Lower lobe of right lung (tissue), 2 donors: ENCODE results near the gene MGAT5. TPM values are rescaled to one million over a fixed set of nuclear protein-coding genes. Genes with fewer than 3 reads are reported as not detected.
A peak's percentile ranks its signal among the peaks of the same experiment; 100 is the strongest.

Source experiments
- ATAC-seq, 2 donors: fragments of 200-7000 bp; cut with Tn5 transposase; one replicate each; pipeline ENCODE4 v1.9.1; 2020 to 2022; ENCODE audit warnings: mild to moderate bottlenecking in 2 of 2, moderate library complexity in 2 of 2
- DNase-seq: peaks from one replicate; pipeline ENCODE4 v3.0.0-alpha.2; 2020
- H3K27ac ChIP-seq: fragments of 200-600 bp; one replicate; pipeline ENCODE4 v1.8.0; 2022
- H3K27me3 ChIP-seq: fragments of 200-600 bp; one replicate; pipeline ENCODE4 v1.8.0; 2022; ENCODE audit warnings: low read depth
- H3K36me3 ChIP-seq: fragments of 200-600 bp; one replicate; pipeline ENCODE4 v1.8.0; 2022; ENCODE audit warnings: mild to moderate bottlenecking
- H3K4me1 ChIP-seq: fragments of 200-600 bp; one replicate; pipeline ENCODE4 v1.8.0; 2022
- H3K4me3 ChIP-seq: fragments of 200-600 bp; one replicate; pipeline ENCODE4 v1.8.0; 2022; ENCODE audit warnings: mild to moderate bottlenecking
- H3K9me3 ChIP-seq: fragments of 200-600 bp; one replicate; pipeline ENCODE4 v1.8.0; 2022
- intact Hi-C: fragments of 100-400 bp; cut with DNase I; formaldehyde crosslinking; loops from one replicate; pipeline ENCODE4 v1.11.0; 2022
- total RNA-seq: library from RNA; stranded (reverse); fragmentation: NEBNext Ultra II Directional; extraction: Animal tissue kit (Norgen Biotek cat#: 25700); gene quantifications from one replicate; pipeline ENCODE4 v1.2.1, GENCODE V29; 2021
- TF ChIP-seq, protein P1 (sequence below): fragments of 200-600 bp; IDR thresholded peaks from one replicate; pipeline ENCODE4 v1.8.0; 2022; ENCODE audit warnings: antibody characterized with exemption, mild to moderate bottlenecking
- donor health status: DM: no; HTN: yes; CAD: no; lungs with severe emphysema.

Gene MGAT5
- total RNA-seq, 1 donor from 2014 or later: 61.7 TPM

DNA sequence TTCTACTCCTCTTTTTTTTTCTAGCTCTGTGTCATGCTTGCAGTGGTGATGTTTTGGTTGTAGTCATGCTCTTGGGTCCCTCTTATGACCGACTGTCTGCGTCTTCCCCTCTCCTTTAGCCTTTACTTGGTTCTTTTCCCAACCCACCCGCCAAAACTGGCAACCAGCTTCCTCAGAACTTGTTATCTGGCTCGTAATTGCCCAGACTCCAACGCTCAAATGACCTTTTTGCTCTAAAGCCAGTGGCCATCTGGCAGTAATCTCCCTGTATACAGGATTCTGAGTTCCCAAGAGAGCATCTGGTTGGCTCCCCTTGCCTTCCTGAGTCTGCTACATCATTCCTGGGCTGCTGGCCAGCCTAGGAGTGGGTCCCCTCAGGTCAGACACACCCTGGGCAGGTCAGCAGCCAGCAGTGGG, 147.2 kb downstream of the MGAT5 start:
- H3K4me1 ChIP-seq: peaks cover 15% of the 10 kb centered on the region
- no peak for DNase-seq
- peaks cover 16% of the 10 kb centered on the region for H3K36me3 ChIP-seq
- H3K27me3 ChIP-seq: no peaks in the 10 kb centered on the region
- H3K9me3 ChIP-seq: no peaks in the 10 kb centered on the region
- TF ChIP-seq, protein P1, sequence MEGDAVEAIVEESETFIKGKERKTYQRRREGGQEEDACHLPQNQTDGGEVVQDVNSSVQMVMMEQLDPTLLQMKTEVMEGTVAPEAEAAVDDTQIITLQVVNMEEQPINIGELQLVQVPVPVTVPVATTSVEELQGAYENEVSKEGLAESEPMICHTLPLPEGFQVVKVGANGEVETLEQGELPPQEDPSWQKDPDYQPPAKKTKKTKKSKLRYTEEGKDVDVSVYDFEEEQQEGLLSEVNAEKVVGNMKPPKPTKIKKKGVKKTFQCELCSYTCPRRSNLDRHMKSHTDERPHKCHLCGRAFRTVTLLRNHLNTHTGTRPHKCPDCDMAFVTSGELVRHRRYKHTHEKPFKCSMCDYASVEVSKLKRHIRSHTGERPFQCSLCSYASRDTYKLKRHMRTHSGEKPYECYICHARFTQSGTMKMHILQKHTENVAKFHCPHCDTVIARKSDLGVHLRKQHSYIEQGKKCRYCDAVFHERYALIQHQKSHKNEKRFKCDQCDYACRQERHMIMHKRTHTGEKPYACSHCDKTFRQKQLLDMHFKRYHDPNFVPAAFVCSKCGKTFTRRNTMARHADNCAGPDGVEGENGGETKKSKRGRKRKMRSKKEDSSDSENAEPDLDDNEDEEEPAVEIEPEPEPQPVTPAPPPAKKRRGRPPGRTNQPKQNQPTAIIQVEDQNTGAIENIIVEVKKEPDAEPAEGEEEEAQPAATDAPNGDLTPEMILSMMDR: no peak
- no peak overlapping the region for H3K27ac ChIP-seq
- peak; percentile 24 to 33 for ATAC-seq
- H3K4me3 ChIP-seq: no peak overlapping the region
- intact Hi-C loops: no loop called here

DNA sequence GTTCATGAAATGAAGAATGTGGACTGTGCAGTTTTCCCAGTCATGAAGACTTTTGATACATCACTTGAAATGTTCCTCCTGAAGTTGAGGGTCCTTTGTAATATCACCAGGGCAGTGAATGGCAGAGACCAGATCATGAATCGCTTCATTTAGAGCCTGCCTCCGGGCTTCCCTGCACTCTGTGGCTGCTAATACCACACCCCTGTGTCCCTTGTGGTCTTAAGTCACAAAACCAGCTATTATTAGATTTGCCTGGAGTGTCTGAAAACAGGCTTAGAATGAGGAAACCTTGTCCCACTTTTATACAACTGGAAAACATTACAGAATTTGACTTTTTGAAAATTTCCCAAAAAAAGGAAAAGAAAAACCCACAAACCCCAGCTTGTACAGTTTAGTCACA, 147.9 kb downstream of the MGAT5 start:
- H3K4me1 ChIP-seq: peaks cover 15% of the 10 kb centered on the region
- TF ChIP-seq, protein P1: no peak
- no peak overlapping the region for H3K4me3 ChIP-seq
- intact Hi-C loops: no loop called here
- no peaks in the 10 kb centered on the region for H3K27me3 ChIP-seq
- H3K36me3 ChIP-seq: peaks cover 19% of the 10 kb centered on the region
- no peaks in the 10 kb centered on the region for H3K9me3 ChIP-seq
- H3K27ac ChIP-seq: peak overlapping the region; percentile 25
- ATAC-seq (no peak), DNase-seq (no peak)

DNA sequence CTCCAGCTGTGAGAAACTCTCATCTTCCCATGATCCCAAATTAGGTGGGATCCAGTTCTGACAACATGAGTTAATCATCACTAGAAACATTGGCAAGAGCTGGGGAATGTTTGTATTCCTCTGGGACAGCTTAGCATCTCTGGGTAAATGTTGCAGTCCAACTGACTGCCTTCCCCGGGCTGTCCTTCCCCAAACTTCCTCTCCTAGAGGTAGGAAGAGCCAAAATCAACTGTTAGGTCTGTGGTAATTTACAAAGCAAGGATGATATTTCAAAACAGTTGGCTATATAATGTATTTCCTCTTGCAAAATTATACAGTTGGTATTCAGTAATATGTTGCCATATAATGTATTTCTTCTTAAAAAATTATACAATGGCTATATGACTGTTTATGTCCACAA, 148.5 kb downstream of the MGAT5 start:
- Histone ChIP-seq H3K36me3 (peaks cover 21% of the 10 kb centered on the region), H3K27ac (no peak overlapping the region), H3K27me3 (no peaks in the 10 kb centered on the region), H3K9me3 (no peaks in the 10 kb centered on the region), H3K4me1 (peaks cover 15% of the 10 kb centered on the region), H3K4me3 (no peak overlapping the region)
- DNase-seq (no peak), ATAC-seq (no peak)
- intact Hi-C loops: no loop called here
- TF ChIP-seq, protein P1: no peak

DNA sequence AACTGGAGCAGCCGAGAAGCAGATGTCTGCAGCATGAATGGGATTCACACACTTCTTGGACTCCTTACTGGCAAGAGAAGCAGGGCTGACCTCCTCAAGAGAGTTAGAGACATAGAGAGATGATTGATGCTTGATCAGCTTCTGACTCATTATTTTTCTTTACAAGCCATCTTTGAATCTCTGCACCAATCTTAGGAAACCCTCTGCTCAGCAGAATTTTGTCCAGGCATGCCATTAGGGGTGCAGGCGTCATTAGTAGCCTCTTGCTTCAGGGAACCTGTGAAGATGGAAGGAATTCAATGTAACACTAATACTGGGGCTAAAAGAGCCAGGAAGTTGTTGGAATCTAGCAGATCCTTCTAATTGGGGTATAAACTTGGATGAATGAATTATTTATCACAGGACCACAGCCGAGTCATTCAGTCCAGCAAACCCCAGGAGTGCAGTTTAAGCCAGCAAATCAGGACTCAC, 151.8 kb downstream of the MGAT5 start:
- ATAC-seq: no peak
- TF ChIP-seq, protein P1: no peak
- H3K36me3 ChIP-seq: peaks cover 21% of the 10 kb centered on the region
- intact Hi-C loops: no loop called here
- H3K9me3 ChIP-seq: no peaks in the 10 kb centered on the region
- DNase-seq: no peak
- no peaks in the 10 kb centered on the region for H3K27me3 ChIP-seq
- peaks cover 15% of the 10 kb centered on the region for H3K4me1 ChIP-seq
- H3K27ac ChIP-seq: no peak overlapping the region
- H3K4me3 ChIP-seq: no peak overlapping the region

DNA sequence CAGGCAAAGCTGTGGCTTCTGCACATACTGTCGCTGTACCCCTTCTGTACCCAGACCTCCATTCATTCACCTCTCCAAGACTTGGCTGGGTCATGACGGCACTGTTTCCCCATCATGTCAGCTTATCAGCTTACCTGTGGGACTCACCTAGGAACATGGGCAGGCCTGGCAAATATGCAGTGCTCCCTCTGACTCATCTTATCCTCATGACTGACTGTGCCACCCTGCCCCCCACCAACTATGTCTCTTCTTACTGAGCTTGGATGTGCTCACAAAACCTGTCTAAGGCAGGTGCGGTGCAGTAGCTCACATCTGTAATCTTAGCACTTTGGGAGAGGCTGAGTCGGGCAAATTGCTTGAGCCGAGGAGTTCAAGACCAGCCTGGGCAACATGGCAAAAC, 152.4 kb downstream of the MGAT5 start:
- peaks cover 21% of the 10 kb centered on the region for H3K36me3 ChIP-seq
- H3K4me3 ChIP-seq: no peak overlapping the region
- TF ChIP-seq, protein P1: no peak
- no peak for ATAC-seq
- no peak for DNase-seq
- no peak overlapping the region for H3K27ac ChIP-seq
- intact Hi-C loops: no loop called here
- no peaks in the 10 kb centered on the region for H3K9me3 ChIP-seq
- H3K4me1 ChIP-seq: peaks cover 11% of the 10 kb centered on the region
- no peaks in the 10 kb centered on the region for H3K27me3 ChIP-seq

DNA sequence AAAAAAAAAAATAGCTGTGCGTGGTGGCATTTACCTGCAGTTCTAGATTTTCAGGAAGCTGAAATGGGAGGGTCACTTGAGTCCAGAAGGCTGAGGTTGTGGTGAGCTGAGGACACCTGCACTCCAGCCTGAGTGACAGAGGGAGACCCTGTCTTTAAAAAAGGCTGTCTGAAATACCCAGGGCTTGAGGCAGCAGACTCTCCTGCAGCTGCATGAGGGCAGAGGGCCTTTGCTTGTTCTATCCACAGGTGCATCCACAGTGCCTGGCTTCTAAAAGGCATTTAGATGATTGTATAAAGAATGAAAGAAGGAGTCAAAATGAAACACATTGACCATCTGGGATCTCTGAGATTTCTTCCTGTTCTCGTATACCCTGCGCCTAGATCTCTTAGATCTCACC, 152.9 kb downstream of the MGAT5 start:
- intact Hi-C loops: no loop called here
- no peak for ATAC-seq
- TF ChIP-seq, protein P1: no peak
- no peak overlapping the region for H3K4me3 ChIP-seq
- no peak overlapping the region for H3K27ac ChIP-seq
- no peak for DNase-seq
- peaks cover 21% of the 10 kb centered on the region for H3K36me3 ChIP-seq
- H3K9me3 ChIP-seq: no peaks in the 10 kb centered on the region
- H3K27me3 ChIP-seq: no peaks in the 10 kb centered on the region
- H3K4me1 ChIP-seq: peaks cover 14% of the 10 kb centered on the region
